Measurements from ENCODE around the gene DCTN1. TPM values are rescaled to one million over a fixed set of nuclear protein-coding genes. Genes with fewer than 3 reads are reported as not detected.
A peak's percentile ranks its signal among the peaks of the same experiment; 100 is the strongest.
"Not testable (repeated sequence)": the region's sequence is repeated elsewhere in the genome, so short reads cannot be mapped to it uniquely, and the experiment has no call there.

DCTN1 gene
- total RNA-seq, 1 donor from 2014 or later, result 182 TPM

DNA sequence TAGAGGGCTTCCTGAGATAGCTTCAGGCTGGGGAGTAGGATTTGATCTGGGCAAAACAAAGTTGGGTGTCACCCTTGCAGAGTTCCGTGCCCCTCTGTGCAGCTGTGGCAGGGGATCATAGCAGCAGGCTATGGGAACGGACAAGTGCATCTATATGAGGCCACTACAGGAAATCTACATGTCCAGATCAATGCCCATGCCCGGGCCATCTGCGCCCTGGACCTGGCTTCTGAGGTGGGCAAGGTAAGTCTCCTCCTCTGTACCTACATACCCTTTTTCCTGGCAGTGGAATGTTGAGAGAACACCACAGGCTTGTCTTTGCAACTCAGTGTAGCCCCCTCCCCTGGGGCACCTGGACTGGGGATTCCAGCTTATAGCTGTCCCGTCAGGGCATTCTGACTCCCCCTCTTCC is 44.9 kb upstream of the DCTN1 start:
- no peaks in the 10 kb centered on the region for H3K9me3 Mint-ChIP-seq (ENCODE audit: unreplicated experiment)
- peaks cover 19% of the 10 kb centered on the region for H3K36me3 Mint-ChIP-seq (ENCODE audit: unreplicated experiment)
- DNase-seq (ENCODE audit: extremely low spot score, unreplicated experiment), result no peak
- H3K4me3 Mint-ChIP-seq (ENCODE audit: unreplicated experiment), result no peak overlapping the region
- H3K27ac Mint-ChIP-seq (ENCODE audit: unreplicated experiment), result no peak overlapping the region
- peaks cover 8% of the 10 kb centered on the region for H3K4me1 Mint-ChIP-seq (ENCODE audit: unreplicated experiment)
- peaks cover 2% of the 10 kb centered on the region for H3K27me3 Mint-ChIP-seq (ENCODE audit: unreplicated experiment)
- TF ChIP-seq CTCF (IDR thresholded peaks at IDR 0.05), result no peak

DNA sequence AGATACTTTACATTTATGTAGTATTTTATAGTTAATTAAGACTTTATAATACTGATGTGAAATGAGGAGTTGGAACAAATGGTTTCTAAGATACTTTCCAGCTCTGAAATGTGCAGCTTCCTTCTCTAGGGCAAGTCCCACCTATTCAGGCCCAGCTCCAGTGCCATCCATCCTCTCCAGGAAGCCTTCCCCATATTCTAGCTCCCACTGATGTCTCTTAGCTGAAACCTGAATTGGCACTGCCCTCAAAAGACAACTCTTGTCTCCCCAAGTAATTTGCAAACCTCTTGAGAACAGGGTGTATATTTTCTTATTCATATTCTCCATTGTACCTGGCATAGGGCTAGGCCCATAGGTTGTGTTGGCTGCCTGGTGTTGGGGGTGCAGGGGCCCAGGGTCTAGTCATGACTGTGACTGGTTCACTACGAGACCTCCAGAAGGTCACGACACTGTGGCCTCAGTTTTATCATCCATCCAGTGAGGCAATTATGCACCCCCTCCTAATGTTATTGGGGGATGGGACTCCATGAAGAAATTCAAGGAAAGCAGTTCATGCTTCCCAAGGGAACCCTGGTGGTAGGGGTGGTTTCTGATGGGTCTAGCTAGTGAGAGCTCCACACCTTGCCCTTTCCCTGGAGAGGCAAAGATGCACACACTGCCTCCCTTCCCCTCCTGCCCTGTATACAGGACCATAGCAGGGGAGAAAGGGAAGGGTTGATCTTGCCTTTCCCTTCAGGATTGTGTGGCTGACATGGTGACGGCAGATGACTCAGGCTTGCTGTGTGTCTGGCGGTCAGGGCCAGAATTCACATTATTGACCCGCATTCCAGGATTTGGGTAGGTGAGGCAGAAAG is 44.3 kb upstream of the DCTN1 start:
- H3K4me1 Mint-ChIP-seq (ENCODE audit: unreplicated experiment), result peaks cover 8% of the 10 kb centered on the region
- H3K27ac Mint-ChIP-seq (ENCODE audit: unreplicated experiment), result no peak overlapping the region
- H3K4me3 Mint-ChIP-seq (ENCODE audit: unreplicated experiment), result no peak overlapping the region
- H3K9me3 Mint-ChIP-seq (ENCODE audit: unreplicated experiment), result no peaks in the 10 kb centered on the region
- H3K27me3 Mint-ChIP-seq (ENCODE audit: unreplicated experiment), result peaks cover 2% of the 10 kb centered on the region
- TF ChIP-seq CTCF (IDR thresholded peaks at IDR 0.05), result no peak
- no peak for DNase-seq (ENCODE audit: extremely low spot score, unreplicated experiment)
- H3K36me3 Mint-ChIP-seq (ENCODE audit: unreplicated experiment), result peaks cover 15% of the 10 kb centered on the region

- no peak overlapping the region for H3K27ac Mint-ChIP-seq (ENCODE audit: unreplicated experiment)
- H3K9me3 Mint-ChIP-seq (ENCODE audit: unreplicated experiment), result no peaks in the 10 kb centered on the region
- DNase-seq (ENCODE audit: extremely low spot score, unreplicated experiment), result no peak
- H3K4me1 Mint-ChIP-seq (ENCODE audit: unreplicated experiment), result peaks cover 8% of the 10 kb centered on the region
- H3K36me3 Mint-ChIP-seq (ENCODE audit: unreplicated experiment), result peaks cover 10% of the 10 kb centered on the region
- H3K4me3 Mint-ChIP-seq (ENCODE audit: unreplicated experiment), result peak overlapping the region; percentile 97
- H3K27me3 Mint-ChIP-seq (ENCODE audit: unreplicated experiment), result peaks cover 2% of the 10 kb centered on the region
- TF ChIP-seq CTCF (IDR thresholded peaks at IDR 0.05), result no peak
Observed at GRCh38 chr2:74423231-74424095, 43.4 kb upstream of the DCTN1 start.

GRCh38 chr2:74421221-74421870 is 41.2 kb upstream of the DCTN1 start, which contains the start of the genes C2orf81 and WDR54:
Gene C2orf81 (minus strand): TSS chr2:74421619. CDS start chr2:74421560, 59 bp downstream.
Gene WDR54 (plus strand): TSS chr2:74421730. CDS start chr2:74422154, 424 bp downstream.
- Mint-ChIP-seq H3K4me3 (ENCODE audit: unreplicated experiment) (peak within 1 kb of the TSS; percentile 97), H3K36me3 (ENCODE audit: unreplicated experiment) (peaks cover 5% of the 10 kb centered on the region), H3K27me3 (ENCODE audit: unreplicated experiment) (peaks cover 4% of the 10 kb centered on the region), H3K4me1 (ENCODE audit: unreplicated experiment) (peaks cover 8% of the 10 kb centered on the region), H3K9me3 (ENCODE audit: unreplicated experiment) (no peaks in the 10 kb centered on the region), H3K27ac (ENCODE audit: unreplicated experiment) (peak within 1 kb of the TSS; percentile 89)
- peak; percentile 94 for DNase-seq (ENCODE audit: extremely low spot score, unreplicated experiment)
- no peak for TF ChIP-seq CTCF (IDR thresholded peaks at IDR 0.05)

DNA sequence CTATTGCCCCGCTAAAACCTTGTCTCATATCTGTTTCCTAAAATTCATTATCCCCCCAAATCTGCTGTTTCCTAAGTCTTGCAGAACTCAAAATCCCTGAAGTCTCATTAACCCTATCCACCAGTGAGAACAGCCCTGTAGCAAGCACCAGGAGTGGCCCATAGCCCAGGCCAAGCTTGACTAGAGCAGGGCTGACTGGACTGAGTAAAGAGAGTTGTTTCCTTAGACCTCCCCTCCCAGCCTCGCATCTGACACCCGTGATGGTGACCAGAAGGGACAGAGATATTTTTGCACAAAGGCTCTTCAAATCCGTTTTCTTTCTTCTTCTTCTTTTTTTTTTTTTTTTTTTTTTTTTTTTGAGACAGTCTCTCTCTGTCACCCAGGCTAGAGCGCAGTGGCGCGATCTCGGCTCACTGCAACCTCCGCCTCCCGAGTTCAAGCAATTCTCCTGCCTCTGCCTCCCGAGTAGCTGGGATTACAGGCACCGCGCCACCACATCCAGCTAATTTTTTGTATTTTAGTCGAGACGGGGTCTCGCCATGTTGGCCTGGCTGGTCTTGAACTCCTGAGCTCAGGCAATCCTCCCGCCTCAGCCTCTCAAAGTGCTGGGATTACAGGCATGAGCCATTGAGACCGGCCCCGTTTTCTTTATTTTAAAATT is 40.5 kb upstream of the DCTN1 start:
- peak overlapping the region; percentile 97 for H3K4me3 Mint-ChIP-seq (ENCODE audit: unreplicated experiment)
- H3K27me3 Mint-ChIP-seq (ENCODE audit: unreplicated experiment); H3K36me3 Mint-ChIP-seq (ENCODE audit: unreplicated experiment); H3K4me1 Mint-ChIP-seq (ENCODE audit: unreplicated experiment); H3K9me3 Mint-ChIP-seq (ENCODE audit: unreplicated experiment); DNase-seq (ENCODE audit: extremely low spot score, unreplicated experiment); H3K27ac Mint-ChIP-seq (ENCODE audit: unreplicated experiment): not testable (repeated sequence)

All from osteocyte (in vitro differentiated cells).